Stimulated activated naive B cell treated with anti-CD40 and anti-IgM and Interleukin-4, amounts not matched to agents 10 μg/mL and 1 μg/mL and 100 μg/mL, for 72 hours (primary cell): Measurements from ENCODE around the gene ARHGEF10L.

Source experiments
- ATAC-seq, 2 donors: fragments of 150-1000 bp; cut with Tn5 transposase; replicated peaks; 2 replicates each; pipeline ENCODE4 v1.10.0; 2021; ENCODE audit warnings: moderate library complexity in 1 of 2
- DNase-seq: peaks from one replicate; pipeline ENCODE4 v3.0.0; 2021
- H3K27ac Mint-ChIP-seq: one replicate; pipeline ENCODE4 v1.8.0; 2022; ENCODE audit warnings: mild to moderate bottlenecking, mixed read lengths
- H3K27me3 Mint-ChIP-seq, 2 donors: one replicate each; pipeline ENCODE4 v1.8.0; 2022; ENCODE audit warnings: mixed read lengths in 2 of 2
- H3K36me3 Mint-ChIP-seq, 2 donors: one replicate each; pipeline ENCODE4 v1.8.0; 2022; ENCODE audit warnings: mixed read lengths in 2 of 2, mild to moderate bottlenecking in 1 of 2
- H3K4me1 Mint-ChIP-seq, 2 donors: one replicate each; pipeline ENCODE4 v1.8.0; 2022; ENCODE audit warnings: mixed read lengths in 2 of 2, mild to moderate bottlenecking in 1 of 2
- H3K4me3 Mint-ChIP-seq, 2 donors: one replicate each; pipeline ENCODE4 v1.8.0; 2022; ENCODE audit warnings: mild to moderate bottlenecking in 2 of 2, mixed read lengths in 2 of 2, moderate library complexity in 1 of 2
- H3K9me3 Mint-ChIP-seq, 2 donors: one replicate each; pipeline ENCODE4 v1.8.0; 2022; ENCODE audit warnings: mixed read lengths in 2 of 2, mild to moderate bottlenecking in 1 of 2

ARHGEF10L gene

DNA sequence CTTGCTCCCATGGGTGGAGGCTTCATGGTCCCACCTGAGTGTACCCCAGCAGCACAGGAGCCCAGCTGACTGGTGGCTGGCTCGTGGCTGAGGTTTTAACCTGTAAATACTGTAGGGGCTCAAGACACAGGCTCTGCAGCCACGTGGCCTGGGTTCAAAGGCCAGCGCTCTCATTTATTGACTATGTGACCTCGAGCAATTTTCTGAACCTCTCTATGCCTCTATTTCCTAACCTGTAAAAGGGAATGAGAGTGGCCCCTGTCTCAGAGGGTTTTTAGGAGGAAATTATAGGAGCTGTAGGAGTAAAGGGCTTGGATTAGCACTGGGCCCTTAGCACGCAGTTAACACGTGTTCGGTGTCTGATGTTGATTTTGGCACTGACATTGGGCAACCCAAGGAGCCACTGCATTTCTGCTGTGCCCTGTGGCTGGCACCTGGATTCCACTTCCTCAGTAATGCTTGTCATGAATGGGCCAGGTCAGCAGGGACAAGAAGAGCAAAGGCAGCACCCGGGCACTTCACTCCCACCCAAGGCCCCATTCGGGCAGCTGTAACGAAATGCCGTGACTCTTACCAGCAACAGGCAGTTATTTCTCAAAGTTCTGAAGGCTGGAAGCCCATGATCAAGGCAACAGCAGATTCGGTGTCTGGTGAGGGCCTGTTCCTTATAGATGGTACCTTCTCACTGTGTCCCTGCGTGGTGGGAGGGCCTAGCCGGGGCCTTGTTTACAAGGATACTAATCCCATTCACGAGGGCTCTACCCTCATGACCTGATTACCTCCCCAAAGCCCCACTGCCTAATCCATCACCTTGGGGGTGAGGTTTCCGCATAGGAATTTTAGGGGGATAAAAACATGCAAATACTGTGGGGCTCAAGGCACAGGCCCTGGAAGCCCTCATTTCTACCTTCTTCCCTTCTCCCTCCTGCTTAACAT, 25.2 kb downstream of the ARHGEF10L start:
- H3K27me3 Mint-ChIP-seq = peaks cover 10 to 22% of the 10 kb centered on the region in 2 donors
- DNase-seq (no peak), ATAC-seq (no peak)
- no peaks in the 10 kb centered on the region for H3K36me3 Mint-ChIP-seq
- H3K4me3 Mint-ChIP-seq = no peak overlapping the region
- H3K9me3 Mint-ChIP-seq = no peaks in the 10 kb centered on the region
- no peak overlapping the region for H3K27ac Mint-ChIP-seq
- H3K4me1 Mint-ChIP-seq = no peaks in the 10 kb centered on the region

- Mint-ChIP-seq H3K4me1 (no peaks in the 10 kb centered on the region), H3K27me3 (peaks cover 15 to 29% of the 10 kb centered on the region in 2 donors), H3K27ac (no peak overlapping the region), H3K36me3 (no peaks in the 10 kb centered on the region), H3K4me3 (no peak overlapping the region), H3K9me3 (no peaks in the 10 kb centered on the region)
- DNase-seq (no peak), ATAC-seq (no peak)
These were observed 26.2 kb downstream of the ARHGEF10L start for GRCh38 chr1:17565461-17566252.

GRCh38 chr1:17566417-17566816, 26.9 kb downstream of the ARHGEF10L start:
- ATAC-seq = no peak
- no peaks in the 10 kb centered on the region for H3K4me1 Mint-ChIP-seq
- H3K4me3 Mint-ChIP-seq = no peak overlapping the region
- no peaks in the 10 kb centered on the region for H3K9me3 Mint-ChIP-seq
- H3K27me3 Mint-ChIP-seq = peaks cover 16 to 33% of the 10 kb centered on the region in 2 donors
- no peaks in the 10 kb centered on the region for H3K36me3 Mint-ChIP-seq
- no peak overlapping the region for H3K27ac Mint-ChIP-seq
- DNase-seq = no peak

GRCh38 chr1:17566892-17567291, 27.4 kb downstream of the ARHGEF10L start:
- Mint-ChIP-seq H3K36me3 (no peaks in the 10 kb centered on the region), H3K4me1 (no peaks in the 10 kb centered on the region), H3K27me3 (peaks cover 16 to 28% of the 10 kb centered on the region in 2 donors), H3K4me3 (no peak overlapping the region), H3K27ac (no peak overlapping the region), H3K9me3 (no peaks in the 10 kb centered on the region)
- DNase-seq = no peak
- no peak for ATAC-seq

DNA sequence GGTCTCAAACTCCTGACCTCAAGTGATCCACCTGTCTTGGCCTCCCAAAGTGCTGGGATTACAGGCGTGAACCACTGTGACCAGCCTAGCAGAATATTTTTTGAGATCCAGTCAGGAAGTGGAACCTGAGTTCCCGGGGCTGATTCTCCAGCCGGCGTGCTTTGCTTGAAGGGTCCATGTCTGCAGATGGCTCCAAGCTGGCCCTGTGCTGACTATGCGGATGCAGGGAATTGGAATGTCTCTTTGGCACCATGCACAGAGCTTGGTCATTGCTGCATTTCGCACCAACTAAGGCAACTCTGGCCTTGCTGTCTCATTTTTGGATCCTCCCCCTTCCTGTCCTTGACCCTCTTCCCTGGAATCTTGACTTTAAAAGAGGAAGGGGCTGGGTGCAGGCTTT, 28.1 kb downstream of the ARHGEF10L start:
- no peaks in the 10 kb centered on the region for H3K36me3 Mint-ChIP-seq
- ATAC-seq = no peak
- no peaks in the 10 kb centered on the region for H3K4me1 Mint-ChIP-seq
- peaks cover 18 to 22% of the 10 kb centered on the region in 2 donors for H3K27me3 Mint-ChIP-seq
- H3K27ac Mint-ChIP-seq = no peak overlapping the region
- DNase-seq = no peak
- H3K9me3 Mint-ChIP-seq = no peaks in the 10 kb centered on the region
- no peak overlapping the region for H3K4me3 Mint-ChIP-seq

DNA sequence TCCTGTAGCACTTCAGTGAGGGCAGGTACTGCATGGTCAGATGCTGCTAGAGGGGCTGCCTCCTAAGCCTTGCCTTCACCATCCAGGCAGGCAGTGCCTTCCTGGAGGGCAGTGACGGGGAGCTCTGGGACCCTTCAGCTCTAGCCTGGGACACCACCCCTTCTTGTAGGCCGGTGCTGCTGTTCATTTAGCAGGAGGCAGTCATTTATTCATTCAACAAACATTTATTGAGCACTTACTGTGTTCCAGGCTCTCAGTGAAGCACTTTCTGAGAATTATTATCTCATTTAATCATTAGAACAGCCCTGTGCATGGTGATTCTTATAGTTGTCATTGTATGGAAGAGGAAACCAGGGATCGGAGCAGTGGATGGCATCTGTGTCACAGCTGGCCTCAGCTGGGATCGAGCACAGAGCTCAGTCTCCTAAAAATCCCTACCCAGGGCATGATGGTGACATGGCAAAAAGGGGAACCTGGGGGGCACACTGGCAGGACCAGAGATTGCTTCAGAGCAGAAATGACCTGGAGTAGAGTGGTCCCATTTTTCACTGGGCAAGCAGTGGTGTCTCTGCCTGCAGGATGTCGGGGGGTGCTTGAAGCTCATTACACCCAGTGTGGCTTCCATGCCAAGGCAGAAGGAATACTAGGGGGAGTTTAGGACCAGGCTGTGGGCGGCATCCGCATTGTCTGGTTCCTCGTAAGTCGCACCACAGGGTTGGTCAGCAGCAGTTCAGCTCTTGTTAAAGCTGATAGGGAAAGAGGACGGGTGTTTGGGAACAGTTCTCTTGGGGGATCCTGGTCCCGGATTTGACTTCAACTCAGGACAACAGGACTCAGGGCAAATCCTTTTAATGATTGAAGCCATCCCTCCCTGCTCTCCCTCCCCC, 28.8 kb downstream of the ARHGEF10L start:
- no peak overlapping the region for H3K4me3 Mint-ChIP-seq
- H3K27me3 Mint-ChIP-seq = peaks cover 16 to 18% of the 10 kb centered on the region in 2 donors
- DNase-seq = no peak
- peaks cover 0 to 2% of the 10 kb centered on the region in 2 donors for H3K4me1 Mint-ChIP-seq
- no peak for ATAC-seq
- no peak overlapping the region for H3K27ac Mint-ChIP-seq
- no peaks in the 10 kb centered on the region for H3K9me3 Mint-ChIP-seq
- H3K36me3 Mint-ChIP-seq = no peaks in the 10 kb centered on the region

DNA sequence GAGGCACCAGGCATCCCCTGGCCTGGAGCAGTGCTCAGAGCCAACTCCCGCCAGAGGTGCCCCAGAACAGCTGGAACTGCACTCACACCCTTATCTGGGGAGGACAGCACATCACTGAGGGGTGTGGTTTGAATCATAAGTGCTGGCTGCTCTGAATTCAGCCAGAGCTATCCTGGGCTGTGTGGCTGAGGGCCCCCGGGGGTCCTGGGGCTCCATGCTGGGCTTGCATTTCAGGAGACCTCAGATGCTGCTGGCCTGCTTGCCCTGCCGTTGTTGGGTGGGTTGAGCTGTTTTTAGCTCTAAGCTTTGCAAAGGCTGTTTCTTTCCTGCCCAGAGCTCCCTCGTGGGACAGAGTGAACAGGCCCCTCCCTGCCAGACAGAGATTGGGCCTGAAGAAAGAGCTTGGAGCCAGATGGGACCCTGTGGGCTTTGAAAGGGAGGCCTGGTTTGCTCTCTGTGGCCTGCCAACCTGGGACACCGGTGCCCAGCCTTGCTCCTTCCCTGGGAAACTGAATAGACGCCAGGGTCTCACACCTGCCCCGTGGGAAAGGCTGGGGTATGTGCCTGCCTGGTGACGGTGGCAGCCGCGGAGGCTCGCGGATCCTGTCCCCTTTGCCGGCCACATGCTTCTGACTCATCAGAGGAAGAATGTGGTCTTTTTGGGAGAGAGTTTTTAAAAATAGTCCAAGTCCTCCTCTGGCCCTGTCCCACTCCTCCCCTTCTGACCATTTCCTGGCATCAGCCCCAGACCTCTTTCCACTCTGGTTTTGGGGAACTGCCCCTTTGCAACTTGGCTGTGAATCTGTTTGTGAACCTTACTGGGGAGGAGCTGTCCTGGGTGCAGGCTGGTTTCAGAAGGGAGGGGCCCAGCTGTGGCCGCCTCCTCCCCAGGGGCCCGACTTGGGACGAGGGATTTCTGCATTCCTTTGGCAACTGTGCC, 30.0 kb downstream of the ARHGEF10L start:
- Mint-ChIP-seq H3K27me3 (peaks cover 16 to 18% of the 10 kb centered on the region in 2 donors), H3K36me3 (no peaks in the 10 kb centered on the region), H3K4me3 (no peak overlapping the region), H3K4me1 (peaks cover 0 to 2% of the 10 kb centered on the region in 2 donors), H3K27ac (no peak overlapping the region), H3K9me3 (no peaks in the 10 kb centered on the region)
- ATAC-seq (no peak), DNase-seq (no peak)

GRCh38 chr1:17570228-17570627, 30.7 kb downstream of the ARHGEF10L start:
- no peak for ATAC-seq
- no peaks in the 10 kb centered on the region for H3K36me3 Mint-ChIP-seq
- no peak for DNase-seq

DNA sequence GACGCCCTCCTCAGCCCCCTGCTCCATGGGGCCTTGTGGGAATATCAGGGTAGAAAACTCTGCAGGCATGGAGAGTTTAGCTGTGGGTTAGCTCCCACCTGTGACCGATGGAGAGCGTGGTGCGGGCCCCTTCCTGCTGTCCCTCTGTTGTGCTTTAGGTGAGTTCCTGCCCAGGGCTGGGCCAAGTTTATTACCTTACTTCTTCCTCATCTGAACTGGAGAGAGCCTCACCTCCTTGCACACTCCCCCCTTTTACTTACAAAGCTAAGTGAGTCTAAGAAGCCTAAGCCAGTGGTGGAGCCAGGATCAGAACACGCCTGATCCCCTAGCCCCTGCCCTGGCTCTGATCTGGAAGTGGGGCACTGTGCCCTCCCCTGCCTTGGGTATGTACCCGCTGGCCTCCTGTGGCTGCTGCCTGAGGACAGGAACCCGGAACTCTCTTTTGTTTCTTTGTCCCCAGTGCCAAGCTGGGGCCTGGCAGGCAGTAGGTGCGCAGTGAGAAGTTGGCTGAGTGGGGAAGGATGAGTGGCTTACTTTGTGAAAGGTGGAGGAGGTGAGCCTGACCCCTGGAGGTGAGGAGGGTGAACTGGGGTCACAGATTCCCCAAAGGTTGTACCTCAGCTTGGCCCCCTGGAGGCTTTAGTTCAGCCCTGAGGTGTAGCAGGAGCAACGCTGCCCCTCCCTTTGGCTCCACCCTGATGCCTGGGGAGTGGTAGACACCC, 32.9 kb downstream of the ARHGEF10L start:
- no peak for DNase-seq
- Mint-ChIP-seq H3K36me3 (no peaks in the 10 kb centered on the region), H3K27ac (no peak overlapping the region), H3K9me3 (no peaks in the 10 kb centered on the region), H3K27me3 (peaks cover 18 to 21% of the 10 kb centered on the region in 2 donors), H3K4me1 (peaks cover 0 to 2% of the 10 kb centered on the region in 2 donors), H3K4me3 (no peak overlapping the region)
- ATAC-seq = peak; percentile 43 to 61

More at GRCh38 chr1:17570228-17570627, 30.7 kb downstream of the ARHGEF10L start:
- H3K4me1 Mint-ChIP-seq = peaks cover 0 to 2% of the 10 kb centered on the region in 2 donors
- no peaks in the 10 kb centered on the region for H3K9me3 Mint-ChIP-seq
- H3K27ac Mint-ChIP-seq = no peak overlapping the region
- no peak overlapping the region for H3K4me3 Mint-ChIP-seq
- peaks cover 16 to 18% of the 10 kb centered on the region in 2 donors for H3K27me3 Mint-ChIP-seq

DNA sequence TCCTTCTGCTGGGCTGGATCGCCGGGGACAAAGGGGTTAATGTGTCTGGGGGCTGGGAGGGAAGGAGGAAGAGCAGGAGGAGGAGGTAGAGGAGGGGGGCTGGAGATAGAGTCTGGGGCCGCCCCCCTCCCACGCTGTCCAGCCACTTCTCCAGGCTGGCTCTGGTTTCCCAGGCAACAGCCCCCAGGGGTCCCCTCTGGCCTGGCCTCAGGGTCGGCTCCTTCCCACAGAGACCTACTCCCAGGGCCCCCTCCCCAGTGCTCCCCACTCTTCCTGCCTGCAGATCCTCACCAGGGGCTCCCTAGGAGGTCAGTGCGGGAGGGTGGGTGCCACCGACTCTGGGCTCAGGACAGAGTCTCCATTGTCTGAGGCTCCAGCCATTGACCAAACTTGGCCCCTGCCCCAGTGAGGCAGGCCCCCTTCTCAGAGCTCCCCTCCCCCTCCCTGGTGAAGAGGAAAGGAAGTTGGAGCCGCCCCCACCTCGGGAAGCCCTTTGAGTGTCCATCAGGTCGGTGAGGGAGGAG, 34.1 kb downstream of the ARHGEF10L start:
- H3K27me3 Mint-ChIP-seq = peaks cover 12 to 21% of the 10 kb centered on the region in 2 donors
- DNase-seq (no peak), ATAC-seq (no peak)
- no peak overlapping the region for H3K4me3 Mint-ChIP-seq
- H3K36me3 Mint-ChIP-seq = no peaks in the 10 kb centered on the region
- peaks cover 0 to 2% of the 10 kb centered on the region in 2 donors for H3K4me1 Mint-ChIP-seq
- no peaks in the 10 kb centered on the region for H3K9me3 Mint-ChIP-seq
- H3K27ac Mint-ChIP-seq = no peak overlapping the region

DNA sequence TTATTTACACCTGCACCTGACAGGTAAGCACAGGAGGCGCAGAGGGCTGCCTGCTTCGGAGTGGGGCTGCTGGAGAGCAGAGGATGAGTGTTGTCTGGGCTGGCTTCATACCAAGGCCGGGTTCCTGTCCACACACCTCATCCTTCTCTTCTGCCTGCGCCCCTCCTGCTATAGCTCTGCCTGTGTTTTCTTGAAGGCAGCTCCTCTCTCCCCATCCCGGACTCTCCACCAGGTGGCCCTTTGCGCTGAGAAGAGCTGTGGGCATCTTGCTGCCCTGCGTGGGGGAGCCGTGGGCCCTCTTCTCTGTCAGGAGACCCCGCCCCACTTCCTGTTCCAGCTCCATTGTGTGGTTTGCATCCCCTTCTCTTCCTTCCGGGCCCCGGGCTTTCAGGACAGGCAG, 35.0 kb downstream of the ARHGEF10L start:
- no peak for ATAC-seq
- Mint-ChIP-seq H3K9me3 (no peaks in the 10 kb centered on the region), H3K4me3 (no peak overlapping the region), H3K27me3 (peaks cover 12 to 21% of the 10 kb centered on the region in 2 donors), H3K4me1 (peaks cover 0 to 2% of the 10 kb centered on the region in 2 donors), H3K36me3 (no peaks in the 10 kb centered on the region), H3K27ac (no peak overlapping the region)
- no peak for DNase-seq

GRCh38 chr1:17575797-17576518, 36.5 kb downstream of the ARHGEF10L start:
- Mint-ChIP-seq H3K4me3 (no peak overlapping the region), H3K27ac (no peak overlapping the region), H3K4me1 (peaks cover 0 to 2% of the 10 kb centered on the region in 2 donors), H3K9me3 (no peaks in the 10 kb centered on the region), H3K27me3 (peaks cover 2 to 12% of the 10 kb centered on the region in 2 donors), H3K36me3 (no peaks in the 10 kb centered on the region)
- DNase-seq (no peak), ATAC-seq (no peak)
